SK-N-SH (cell line): ENCODE data around the gene CDH16.

ENCODE experiments used
- CTCF ChIP-seq: fragments of 200-600 bp; sonication (generic); IDR thresholded peaks from 2 replicates; pipeline ENCODE4 v1.6.1; 2017; ENCODE audit warnings: antibody characterized with exemption, mild to moderate bottlenecking, moderate library complexity
- FOXJ3 ChIP-seq: sonication (generic); formaldehyde crosslinking; IDR thresholded peaks from 2 replicates; pipeline ENCODE4 v1.5.1; 2020; ENCODE audit warnings: mild to moderate bottlenecking, missing genetic modification reagents
- FOXM1 ChIP-seq: IDR thresholded peaks from 2 replicates; pipeline ENCODE4 v1.4.0; 2012; ENCODE audit warnings: low read depth, mild to moderate bottlenecking
- MXI1 ChIP-seq: IDR thresholded peaks from 2 replicates; pipeline ENCODE4 v1.6.1; 2012; ENCODE audit warnings: mild to moderate bottlenecking, low read depth, low read length, improper control_type of control experiment
- PBX3 ChIP-seq: IDR thresholded peaks from 2 replicates; pipeline ENCODE4; 2012
- POLR2AphosphoS5 ChIP-seq: IDR thresholded peaks from 2 replicates; pipeline ENCODE4 v1.6.1; 2012; ENCODE audit warnings: low read depth, low read length
- RAD21 ChIP-seq: IDR thresholded peaks from 2 replicates; pipeline ENCODE4 v1.6.1; 2012; ENCODE audit warnings: mild to moderate bottlenecking, low read length
- REST ChIP-seq: IDR thresholded peaks from 2 replicates; pipeline ENCODE4 v1.6.1; 2012; ENCODE audit warnings: mild to moderate bottlenecking, low read depth, low read length, moderate library complexity
- RFX5 ChIP-seq: IDR thresholded peaks from 2 replicates; pipeline ENCODE4 v1.6.1; 2012; ENCODE audit warnings: mild to moderate bottlenecking, improper control_type of control experiment, low read length
- SMC3 ChIP-seq: IDR thresholded peaks from 2 replicates; pipeline ENCODE4 v1.6.1; 2012; ENCODE audit warnings: low read depth, low read length, improper control_type of control experiment
- USF2 ChIP-seq: fragments of 150-350 bp; IDR thresholded peaks from 2 replicates; pipeline ENCODE4 v1.6.1; 2017; ENCODE audit warnings: antibody characterized with exemption, low read length, low read depth, borderline replicate concordance

- TF ChIP-seq PBX3 = no peak
- no peak for TF ChIP-seq POLR2AphosphoS5
- no peak for TF ChIP-seq CTCF
- TF ChIP-seq SMC3 = no peak
- no peak for TF ChIP-seq FOXM1
- TF ChIP-seq MXI1 = no peak
- no peak for TF ChIP-seq REST
- TF ChIP-seq USF2 = no peak
- no peak for TF ChIP-seq RAD21
- no peak for TF ChIP-seq FOXJ3 (CRISPR knock-in tag)
- no peak for TF ChIP-seq RFX5
These were observed 330 bp downstream of the CDH16 start for GRCh38 chr16:66918355-66918754.
